NCI-H510A treated with DMSO at 0.1 percent for 48 hours (cell line): ENCODE results near the gene RAD52.

Experiments used
- DNase-seq: peaks from one replicate; lab custom pipeline; 2025; lab: John Stamatoyannopoulos, UW

RAD52 gene

GRCh38 chr12:913919-914698 lies 35.4 kb downstream of the RAD52 start:
- no peak for DNase-seq

GRCh38 chr12:912466-913235 lies 36.8 kb downstream of the RAD52 start:
- DNase-seq = no peak

- DNase-seq = no peak
These were observed 38.2 kb downstream of the RAD52 start for GRCh38 chr12:911191-911826.

- DNase-seq = no peak
These were observed 39.1 kb downstream of the RAD52 start for GRCh38 chr12:910416-910815.

- DNase-seq = no peak
These were observed 39.6 kb downstream of the RAD52 start for GRCh38 chr12:909861-910260.

- DNase-seq = no peak
These were observed 41.9 kb downstream of the RAD52 start for GRCh38 chr12:907413-908185.

- no peak for DNase-seq
These were observed 43.4 kb downstream of the RAD52 start for GRCh38 chr12:906062-906585.

GRCh38 chr12:905261-906031 lies 44.0 kb downstream of the RAD52 start:
- no peak for DNase-seq

GRCh38 chr12:904010-904414 lies 45.5 kb downstream of the RAD52 start:
- DNase-seq = no peak

GRCh38 chr12:903055-903454 lies 46.4 kb downstream of the RAD52 start:
- DNase-seq = no peak

- DNase-seq = no peak
These were observed 46.9 kb downstream of the RAD52 start for GRCh38 chr12:902581-902980.

- no peak for DNase-seq
These were observed 52.1 kb downstream of the RAD52 start for GRCh38 chr12:897386-897785.

- DNase-seq = no peak
These were observed 53.5 kb downstream of the RAD52 start for GRCh38 chr12:896031-896430.

GRCh38 chr12:894226-894625 lies 55.3 kb downstream of the RAD52 start:
- no peak for DNase-seq

- no peak for DNase-seq
These were observed 63.3 kb downstream of the RAD52 start for GRCh38 chr12:886206-886605.

GRCh38 chr12:885701-886100 lies 63.8 kb downstream of the RAD52 start:
- DNase-seq = no peak

- DNase-seq = no peak
These were observed 64.6 kb downstream of the RAD52 start for GRCh38 chr12:884746-885414.

GRCh38 chr12:880656-881055 lies 68.8 kb downstream of the RAD52 start:
- no peak for DNase-seq

GRCh38 chr12:879641-880040 lies 69.9 kb downstream of the RAD52 start:
- DNase-seq = no peak

GRCh38 chr12:873954-874353 lies 75.5 kb downstream of the RAD52 start:
- no peak for DNase-seq

GRCh38 chr12:870378-870777 lies 79.1 kb downstream of the RAD52 start:
- DNase-seq = no peak
